ENCODE measurements around the gene BDH1.

BDH1 gene

DNA sequence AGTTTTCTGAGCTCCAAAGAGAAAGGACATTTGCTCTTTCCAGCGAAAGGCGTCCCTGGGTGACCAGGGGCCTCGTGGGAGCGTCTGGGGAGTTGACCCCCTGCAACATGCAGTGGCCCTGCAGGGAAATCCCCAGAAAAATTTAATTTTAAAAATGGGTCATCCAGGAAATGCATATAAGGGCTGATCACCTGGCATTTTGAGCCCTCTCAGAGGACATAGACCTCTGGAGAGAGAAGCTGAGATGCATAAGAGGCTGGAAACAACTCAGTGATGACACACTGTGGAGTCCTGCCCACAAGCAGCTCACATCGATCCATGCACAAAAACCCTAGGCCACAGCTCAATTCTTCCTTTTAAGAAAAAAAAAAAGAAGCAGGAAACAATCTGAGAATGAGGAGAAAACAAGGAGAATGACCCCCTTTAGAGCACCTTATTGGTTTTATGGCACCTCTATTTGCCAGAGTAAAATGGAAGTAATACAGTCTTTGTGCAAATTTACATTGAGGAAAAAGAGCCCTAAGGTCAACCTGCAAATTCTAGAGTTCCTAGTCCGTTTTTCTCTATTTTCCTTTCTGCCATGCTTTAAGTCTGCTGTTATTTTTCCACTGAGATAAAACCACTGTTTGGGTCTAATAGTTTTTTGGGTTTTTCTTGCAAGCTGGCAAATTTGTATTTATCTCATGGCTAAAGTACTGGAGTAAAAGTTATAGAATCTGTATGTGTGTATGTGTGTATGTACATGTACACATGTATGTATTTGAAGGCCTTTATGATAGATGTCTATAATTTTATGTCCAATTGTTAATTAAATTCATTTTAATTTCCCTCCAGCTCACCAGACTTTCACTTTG is 6.9 kb upstream of the BDH1 start:
- no peaks in the 10 kb centered on the region for H3K27me3 ChIP-seq (ENCODE audit: low read length)
- H3K9ac ChIP-seq (ENCODE audit: low read length), result no peak overlapping the region
- H3K27ac ChIP-seq (ENCODE audit: low read depth, low read length), result no peak overlapping the region
- H3K79me2 ChIP-seq (ENCODE audit: insufficient read depth, low read length), result no peaks in the 10 kb centered on the region
- peak overlapping the region; percentile 68 for H2AFZ ChIP-seq (ENCODE audit: low read depth, low read length, severe bottlenecking)
- TF ChIP-seq, protein P1, sequence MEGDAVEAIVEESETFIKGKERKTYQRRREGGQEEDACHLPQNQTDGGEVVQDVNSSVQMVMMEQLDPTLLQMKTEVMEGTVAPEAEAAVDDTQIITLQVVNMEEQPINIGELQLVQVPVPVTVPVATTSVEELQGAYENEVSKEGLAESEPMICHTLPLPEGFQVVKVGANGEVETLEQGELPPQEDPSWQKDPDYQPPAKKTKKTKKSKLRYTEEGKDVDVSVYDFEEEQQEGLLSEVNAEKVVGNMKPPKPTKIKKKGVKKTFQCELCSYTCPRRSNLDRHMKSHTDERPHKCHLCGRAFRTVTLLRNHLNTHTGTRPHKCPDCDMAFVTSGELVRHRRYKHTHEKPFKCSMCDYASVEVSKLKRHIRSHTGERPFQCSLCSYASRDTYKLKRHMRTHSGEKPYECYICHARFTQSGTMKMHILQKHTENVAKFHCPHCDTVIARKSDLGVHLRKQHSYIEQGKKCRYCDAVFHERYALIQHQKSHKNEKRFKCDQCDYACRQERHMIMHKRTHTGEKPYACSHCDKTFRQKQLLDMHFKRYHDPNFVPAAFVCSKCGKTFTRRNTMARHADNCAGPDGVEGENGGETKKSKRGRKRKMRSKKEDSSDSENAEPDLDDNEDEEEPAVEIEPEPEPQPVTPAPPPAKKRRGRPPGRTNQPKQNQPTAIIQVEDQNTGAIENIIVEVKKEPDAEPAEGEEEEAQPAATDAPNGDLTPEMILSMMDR (IDR thresholded peaks at IDR 0.05; ENCODE audit: insufficient read depth, low read length, poor library complexity, severe bottlenecking), result no peak
- TF ChIP-seq EZH2phosphoT487 (conservative IDR thresholded peaks at IDR 0.05; ENCODE audit: low read length), result no peak
- no peak overlapping the region for H3K4me3 ChIP-seq (ENCODE audit: insufficient read depth, low read length, poor library complexity, severe bottlenecking)
- H3K9me3 ChIP-seq (ENCODE audit: insufficient read depth, low read length), result peaks cover 21% of the 10 kb centered on the region; the same call in 1 of the 2 replicates
- no peaks in the 10 kb centered on the region for H3F3A ChIP-seq (ENCODE audit: insufficient read depth)
- peak overlapping the region; percentile 25 for H3K4me2 ChIP-seq (ENCODE audit: low read depth, low read length, poor library complexity, severe bottlenecking)
- no peaks in the 10 kb centered on the region for H3K9me2 ChIP-seq (replicated peaks; ENCODE audit: insufficient read depth, low read length)
- H4K20me1 ChIP-seq (ENCODE audit: low read depth, low read length), result no peaks in the 10 kb centered on the region
- H3K36me3 ChIP-seq (ENCODE audit: low read length), result 0 out of 2 replicates have a peak, but pooled peaks cover 2% of the 10 kb centered on the region

DNA sequence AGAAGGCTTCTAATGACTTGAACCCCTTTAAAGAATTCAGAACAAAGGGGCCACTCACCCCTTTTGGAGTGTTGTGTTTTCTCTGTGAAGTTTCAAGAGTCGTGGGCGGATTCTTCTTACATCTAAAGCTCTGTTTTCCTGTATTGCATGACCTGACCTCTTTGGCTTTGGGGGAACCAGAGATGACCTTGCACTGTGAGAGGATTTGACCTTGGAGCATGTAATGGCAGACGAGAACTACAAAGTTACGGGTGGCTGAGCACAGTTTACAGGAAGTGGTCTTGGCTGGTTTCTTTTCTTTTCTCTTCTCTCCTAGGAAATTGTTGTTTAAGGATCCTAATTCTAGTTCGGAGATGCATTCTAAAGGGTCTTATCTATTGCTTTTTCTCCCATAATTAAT is 6.2 kb upstream of the BDH1 start:
- H2AFZ ChIP-seq (ENCODE audit: low read depth, low read length, severe bottlenecking), result peak overlapping the region; percentile 68
- peaks cover 21% of the 10 kb centered on the region; the same call in 1 of the 2 replicates for H3K9me3 ChIP-seq (ENCODE audit: insufficient read depth, low read length)
- H4K20me1 ChIP-seq (ENCODE audit: low read depth, low read length), result no peaks in the 10 kb centered on the region
- H3K27me3 ChIP-seq (ENCODE audit: low read length), result no peaks in the 10 kb centered on the region
- H3K36me3 ChIP-seq (ENCODE audit: low read length), result 0 out of 2 replicates have a peak, but pooled peaks cover 2% of the 10 kb centered on the region
- no peak overlapping the region for H3K9ac ChIP-seq (ENCODE audit: low read length)
- H3K27ac ChIP-seq (ENCODE audit: low read depth, low read length), result no peak overlapping the region
- peak overlapping the region; percentile 25 for H3K4me2 ChIP-seq (ENCODE audit: low read depth, low read length, poor library complexity, severe bottlenecking)
- no peaks in the 10 kb centered on the region for H3F3A ChIP-seq (ENCODE audit: insufficient read depth)
- no peaks in the 10 kb centered on the region for H3K9me2 ChIP-seq (replicated peaks; ENCODE audit: insufficient read depth, low read length)
- no peak for TF ChIP-seq EZH2phosphoT487 (conservative IDR thresholded peaks at IDR 0.05; ENCODE audit: low read length)
- TF ChIP-seq, protein P1 (IDR thresholded peaks at IDR 0.05; ENCODE audit: insufficient read depth, low read length, poor library complexity, severe bottlenecking), result no peak
- H3K79me2 ChIP-seq (ENCODE audit: insufficient read depth, low read length), result no peaks in the 10 kb centered on the region
- H3K4me3 ChIP-seq (ENCODE audit: insufficient read depth, low read length, poor library complexity, severe bottlenecking), result no peak overlapping the region

DNA sequence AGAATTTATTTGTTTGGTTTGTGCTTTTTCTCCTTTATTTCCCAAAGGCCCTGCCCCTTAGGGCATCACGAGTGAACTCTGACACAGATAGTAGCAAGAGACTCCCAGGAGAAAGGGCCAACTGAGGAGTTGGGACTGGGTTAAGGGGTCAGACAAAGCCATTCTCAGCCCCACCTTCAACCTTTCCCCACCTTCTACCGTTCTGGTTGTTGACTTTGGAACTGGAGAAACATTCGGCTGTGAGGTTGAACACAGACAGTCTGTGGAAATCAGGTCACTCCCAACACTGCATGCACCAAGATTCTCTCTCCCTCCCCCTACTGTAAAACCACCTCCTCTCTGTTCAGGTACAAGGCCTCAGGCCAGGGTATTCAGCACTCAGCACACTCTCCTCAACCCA is 3.9 kb upstream of the BDH1 start:
- H3K36me3 ChIP-seq (ENCODE audit: low read length), result 0 out of 2 replicates have a peak, but pooled peaks cover 2% of the 10 kb centered on the region
- H3F3A ChIP-seq (ENCODE audit: insufficient read depth), result no peaks in the 10 kb centered on the region
- no peaks in the 10 kb centered on the region for H3K79me2 ChIP-seq (ENCODE audit: insufficient read depth, low read length)
- H2AFZ ChIP-seq (ENCODE audit: low read depth, low read length, severe bottlenecking), result no peak overlapping the region
- no peaks in the 10 kb centered on the region for H4K20me1 ChIP-seq (ENCODE audit: low read depth, low read length)
- no peak overlapping the region for H3K4me3 ChIP-seq (ENCODE audit: insufficient read depth, low read length, poor library complexity, severe bottlenecking)
- no peak overlapping the region for H3K27ac ChIP-seq (ENCODE audit: low read depth, low read length)
- no peaks in the 10 kb centered on the region for H3K9me2 ChIP-seq (replicated peaks; ENCODE audit: insufficient read depth, low read length)
- H3K27me3 ChIP-seq (ENCODE audit: low read length), result no peaks in the 10 kb centered on the region
- H3K9me3 ChIP-seq (ENCODE audit: insufficient read depth, low read length), result 0 out of 2 replicates have a peak, but pooled peaks cover 5% of the 10 kb centered on the region
- TF ChIP-seq EZH2phosphoT487 (conservative IDR thresholded peaks at IDR 0.05; ENCODE audit: low read length), result no peak
- TF ChIP-seq, protein P1 (IDR thresholded peaks at IDR 0.05; ENCODE audit: insufficient read depth, low read length, poor library complexity, severe bottlenecking), result no peak
- no peak overlapping the region for H3K4me2 ChIP-seq (ENCODE audit: low read depth, low read length, poor library complexity, severe bottlenecking)
- H3K9ac ChIP-seq (ENCODE audit: low read length), result no peak overlapping the region

All from SU-DHL-6 (cell line).